ENCODE measurements around the gene CACNA1I.

CACNA1I gene

GRCh38 chr22:39713799-39714290 lies 143.3 kb downstream of the CACNA1I start:
- H3K4me3 ChIP-seq (ENCODE audit: low read depth, low read length): no peak overlapping the region
- H2AFZ ChIP-seq (ENCODE audit: low read length, unreplicated experiment): no peak overlapping the region
- no peaks in the 10 kb centered on the region for H3K79me2 ChIP-seq (ENCODE audit: control insufficient read depth, insufficient read depth, low read length, unreplicated experiment)
- no peaks in the 10 kb centered on the region for H3K36me3 ChIP-seq (ENCODE audit: insufficient read depth, low read length)
- no peak overlapping the region for H3K27ac ChIP-seq (ENCODE audit: low read depth, low read length)
- no peaks in the 10 kb centered on the region for H3K4me1 ChIP-seq (ENCODE audit: control insufficient read depth, insufficient read depth, low read length, unreplicated experiment)
- H3K27me3 ChIP-seq (ENCODE audit: insufficient read depth, low read length): peaks cover 29% of the 10 kb centered on the region

GRCh38 chr22:39714321-39714720 lies 143.8 kb downstream of the CACNA1I start:
- Histone ChIP-seq H3K36me3 (ENCODE audit: insufficient read depth, low read length) (no peaks in the 10 kb centered on the region), H2AFZ (ENCODE audit: low read length, unreplicated experiment) (no peak overlapping the region), H3K27ac (ENCODE audit: low read depth, low read length) (no peak overlapping the region), H3K27me3 (ENCODE audit: insufficient read depth, low read length) (peaks cover 25% of the 10 kb centered on the region), H3K79me2 (ENCODE audit: control insufficient read depth, insufficient read depth, low read length, unreplicated experiment) (no peaks in the 10 kb centered on the region), H3K4me1 (ENCODE audit: control insufficient read depth, insufficient read depth, low read length, unreplicated experiment) (no peaks in the 10 kb centered on the region), H3K4me3 (ENCODE audit: low read depth, low read length) (no peak overlapping the region)

- H3K4me3 ChIP-seq (ENCODE audit: low read depth, low read length): no peak overlapping the region
- H3K27ac ChIP-seq (ENCODE audit: low read depth, low read length): no peak overlapping the region
- no peaks in the 10 kb centered on the region for H3K79me2 ChIP-seq (ENCODE audit: control insufficient read depth, insufficient read depth, low read length, unreplicated experiment)
- no peaks in the 10 kb centered on the region for H3K36me3 ChIP-seq (ENCODE audit: insufficient read depth, low read length)
- no peaks in the 10 kb centered on the region for H3K4me1 ChIP-seq (ENCODE audit: control insufficient read depth, insufficient read depth, low read length, unreplicated experiment)
- no peak overlapping the region for H2AFZ ChIP-seq (ENCODE audit: low read length, unreplicated experiment)
- peaks cover 10% of the 10 kb centered on the region for H3K27me3 ChIP-seq (ENCODE audit: insufficient read depth, low read length)
Measured at GRCh38 chr22:39715778-39716495, 145.4 kb downstream of the CACNA1I start.

- H3K4me3 ChIP-seq (ENCODE audit: low read depth, low read length): no peak overlapping the region
- H3K79me2 ChIP-seq (ENCODE audit: control insufficient read depth, insufficient read depth, low read length, unreplicated experiment): no peaks in the 10 kb centered on the region
- H2AFZ ChIP-seq (ENCODE audit: low read length, unreplicated experiment): no peak overlapping the region
- no peak overlapping the region for H3K27ac ChIP-seq (ENCODE audit: low read depth, low read length)
- no peaks in the 10 kb centered on the region for H3K4me1 ChIP-seq (ENCODE audit: control insufficient read depth, insufficient read depth, low read length, unreplicated experiment)
- H3K27me3 ChIP-seq (ENCODE audit: insufficient read depth, low read length): peaks cover 4% of the 10 kb centered on the region
- H3K36me3 ChIP-seq (ENCODE audit: insufficient read depth, low read length): no peaks in the 10 kb centered on the region
Measured at GRCh38 chr22:39716534-39716933, 146.0 kb downstream of the CACNA1I start.

- no peaks in the 10 kb centered on the region for H3K79me2 ChIP-seq (ENCODE audit: control insufficient read depth, insufficient read depth, low read length, unreplicated experiment)
- no peaks in the 10 kb centered on the region for H3K4me1 ChIP-seq (ENCODE audit: control insufficient read depth, insufficient read depth, low read length, unreplicated experiment)
- H3K27ac ChIP-seq (ENCODE audit: low read depth, low read length): no peak overlapping the region
- no peak overlapping the region for H3K4me3 ChIP-seq (ENCODE audit: low read depth, low read length)
- H3K27me3 ChIP-seq (ENCODE audit: insufficient read depth, low read length): no peaks in the 10 kb centered on the region
- no peak overlapping the region for H2AFZ ChIP-seq (ENCODE audit: low read length, unreplicated experiment)
- H3K36me3 ChIP-seq (ENCODE audit: insufficient read depth, low read length): no peaks in the 10 kb centered on the region
Measured at GRCh38 chr22:39717099-39717498, 146.5 kb downstream of the CACNA1I start.

GRCh38 chr22:39718206-39718605 lies 147.7 kb downstream of the CACNA1I start:
- H2AFZ ChIP-seq (ENCODE audit: low read length, unreplicated experiment): no peak overlapping the region
- no peaks in the 10 kb centered on the region for H3K27me3 ChIP-seq (ENCODE audit: insufficient read depth, low read length)
- no peak overlapping the region for H3K27ac ChIP-seq (ENCODE audit: low read depth, low read length)
- no peaks in the 10 kb centered on the region for H3K79me2 ChIP-seq (ENCODE audit: control insufficient read depth, insufficient read depth, low read length, unreplicated experiment)
- H3K4me3 ChIP-seq (ENCODE audit: low read depth, low read length): no peak overlapping the region
- H3K36me3 ChIP-seq (ENCODE audit: insufficient read depth, low read length): no peaks in the 10 kb centered on the region
- H3K4me1 ChIP-seq (ENCODE audit: control insufficient read depth, insufficient read depth, low read length, unreplicated experiment): no peaks in the 10 kb centered on the region

- no peak overlapping the region for H3K4me3 ChIP-seq (ENCODE audit: low read depth, low read length)
- H3K79me2 ChIP-seq (ENCODE audit: control insufficient read depth, insufficient read depth, low read length, unreplicated experiment): no peaks in the 10 kb centered on the region
- no peak overlapping the region for H3K27ac ChIP-seq (ENCODE audit: low read depth, low read length)
- no peaks in the 10 kb centered on the region for H3K27me3 ChIP-seq (ENCODE audit: insufficient read depth, low read length)
- H3K4me1 ChIP-seq (ENCODE audit: control insufficient read depth, insufficient read depth, low read length, unreplicated experiment): no peaks in the 10 kb centered on the region
- H2AFZ ChIP-seq (ENCODE audit: low read length, unreplicated experiment): no peak overlapping the region
- H3K36me3 ChIP-seq (ENCODE audit: insufficient read depth, low read length): no peaks in the 10 kb centered on the region
Measured at GRCh38 chr22:39718921-39719475, 148.4 kb downstream of the CACNA1I start.

GRCh38 chr22:39719559-39720450 lies 149.3 kb downstream of the CACNA1I start:
- Histone ChIP-seq H3K36me3 (ENCODE audit: insufficient read depth, low read length) (no peaks in the 10 kb centered on the region), H3K4me3 (ENCODE audit: low read depth, low read length) (no peak overlapping the region), H2AFZ (ENCODE audit: low read length, unreplicated experiment) (no peak overlapping the region), H3K4me1 (ENCODE audit: control insufficient read depth, insufficient read depth, low read length, unreplicated experiment) (no peaks in the 10 kb centered on the region), H3K27me3 (ENCODE audit: insufficient read depth, low read length) (no peaks in the 10 kb centered on the region), H3K79me2 (ENCODE audit: control insufficient read depth, insufficient read depth, low read length, unreplicated experiment) (no peaks in the 10 kb centered on the region), H3K27ac (ENCODE audit: low read depth, low read length) (no peak overlapping the region)

GRCh38 chr22:39721206-39722031 lies 150.9 kb downstream of the CACNA1I start:
- peaks cover 10% of the 10 kb centered on the region; the same call in 1 of the 2 replicates for H3K27me3 ChIP-seq (ENCODE audit: insufficient read depth, low read length)
- H3K4me1 ChIP-seq (ENCODE audit: control insufficient read depth, insufficient read depth, low read length, unreplicated experiment): no peaks in the 10 kb centered on the region
- H3K79me2 ChIP-seq (ENCODE audit: control insufficient read depth, insufficient read depth, low read length, unreplicated experiment): no peaks in the 10 kb centered on the region
- H3K27ac ChIP-seq (ENCODE audit: low read depth, low read length): no peak overlapping the region
- no peaks in the 10 kb centered on the region for H3K36me3 ChIP-seq (ENCODE audit: insufficient read depth, low read length)
- H2AFZ ChIP-seq (ENCODE audit: low read length, unreplicated experiment): no peak overlapping the region
- H3K4me3 ChIP-seq (ENCODE audit: low read depth, low read length): no peak overlapping the region

- Histone ChIP-seq H3K36me3 (ENCODE audit: insufficient read depth, low read length) (no peaks in the 10 kb centered on the region), H3K27ac (ENCODE audit: low read depth, low read length) (no peak overlapping the region), H3K27me3 (ENCODE audit: insufficient read depth, low read length) (peaks cover 15% of the 10 kb centered on the region; the same call in 1 of the 2 replicates), H3K4me3 (ENCODE audit: low read depth, low read length) (no peak overlapping the region), H3K4me1 (ENCODE audit: control insufficient read depth, insufficient read depth, low read length, unreplicated experiment) (no peaks in the 10 kb centered on the region), H3K79me2 (ENCODE audit: control insufficient read depth, insufficient read depth, low read length, unreplicated experiment) (no peaks in the 10 kb centered on the region), H2AFZ (ENCODE audit: low read length, unreplicated experiment) (no peak overlapping the region)
Measured at GRCh38 chr22:39722032-39722325, 151.4 kb downstream of the CACNA1I start.
